Upper lobe of left lung (tissue), 6 donors: ENCODE results near the gene GNL3. TPM values are rescaled to one million over a fixed set of nuclear protein-coding genes. Genes with fewer than 3 reads are reported as not detected.

Experiments used
- ATAC-seq, 2 donors: fragments of 200-7000 bp; cut with Tn5 transposase; one replicate each; pipeline ENCODE4 v1.9.1; 2022; ENCODE audit warnings: mild to moderate bottlenecking in 2 of 2, moderate library complexity in 2 of 2; ENCODE audit not compliant: low FRiP score in 2 of 2
- DNase-seq, 2 donors: peaks; one replicate each; pipeline ENCODE4 v3.0.0-alpha.2; 2019 to 2020
- H3K27ac ChIP-seq, 4 donors: fragments of 200-600 bp; sonication (generic); one replicate each; pipeline ENCODE4 v1.5.1; 2016 to 2019
- H3K27me3 ChIP-seq, 4 donors: fragments of 200-600 bp; sonication (generic); one replicate each; pipeline ENCODE4 v1.5.1; 2017 to 2019
- H3K36me3 ChIP-seq, 4 donors: fragments of 200-600 bp; sonication (generic); one replicate each; pipeline ENCODE4 v1.5.1; 2016 to 2019
- H3K4me1 ChIP-seq, 4 donors: fragments of 200-600 bp; sonication (generic); one replicate each; pipeline ENCODE4 v1.5.1; 2018 to 2019
- H3K4me3 ChIP-seq, 4 donors: fragments of 200-600 bp; sonication (generic); one replicate each; pipeline ENCODE4 v1.5.1; 2017 to 2019; ENCODE audit warnings: mild to moderate bottlenecking in 2 of 4, moderate library complexity in 1 of 4
- H3K9me3 ChIP-seq, 4 donors: fragments of 200-600 bp; sonication (generic); one replicate each; pipeline ENCODE4 v1.5.1; 2018 to 2019
- CTCF ChIP-seq, 6 experiments: fragments of 450-650 bp in 4 of 6; fragments of 200-600 bp in 2 of 6; sonication (generic) in 2 of 6; IDR thresholded peaks; one replicate each; pipeline ENCODE4 v1.5.1; 2016 to 2019; ENCODE audit warnings: antibody characterized with exemption in 6 of 6
- EP300 ChIP-seq, 4 donors: sonication (generic); formaldehyde crosslinking; IDR thresholded peaks; one replicate each; pipeline ENCODE4 v1.5.1; 2017; ENCODE audit warnings: antibody characterized with exemption in 4 of 4, control low read depth in 2 of 4
- POLR2A ChIP-seq, 4 donors: fragments of 450-650 bp; IDR thresholded peaks; one replicate each; pipeline ENCODE4 v1.5.1; 2016 to 2017; ENCODE audit warnings: antibody characterized with exemption in 4 of 4, mild to moderate bottlenecking in 2 of 4
- POLR2AphosphoS5 ChIP-seq, 2 donors: sonication (generic); formaldehyde crosslinking; IDR thresholded peaks; one replicate each; pipeline ENCODE4 v1.5.1; 2017; ENCODE audit warnings: antibody characterized with exemption in 2 of 2
- WGBS, 2 donors: methylation state at CpG; one replicate each; pipeline ENCODE4 v1.1.5; 2017 to 2018; 5-methylcytosine and 5-hydroxymethylcytosine counted together
- total RNA-seq, 6 donors: library from RNA; depleted of rRNA in 4 of 6; stranded (reverse); fragments of >200 nt in 4 of 6; gene quantifications; one replicate each; pipeline versions ENCODE4 v1.1.0 to v1.2.1, GENCODE V29; 2016 to 2021
- donor health status: DM: no; HTN: no; CAD: no; lungs with moderate emphysema.
- donor health status: DM: no; HTN: yes; CAD: no; lungs with severe emphysema.

The GNL3 gene
- total RNA-seq, 6 donors from 2014 or later: 12.0 to 93.3 (median 44.1) TPM

- peaks cover 20 to 36% (median 26%) of the 10 kb centered on the region in 4 donors for H3K4me1 ChIP-seq
- H3K27ac ChIP-seq: peak overlapping the region; percentile 86 to 93 (median 89)
- ATAC-seq (peak; percentile 23 to 51), DNase-seq (peak in 1 of 2 donors; percentile 26)
- TF ChIP-seq POLR2A (IDR thresholded peaks at IDR 0.05) (no peak), POLR2AphosphoS5 (IDR thresholded peaks at IDR 0.05) (no peak), EP300 (IDR thresholded peaks at IDR 0.05) (no peak), CTCF (IDR thresholded peaks at IDR 0.05) (no peak)
- no peaks in the 10 kb centered on the region for H3K27me3 ChIP-seq
- H3K4me3 ChIP-seq: peak overlapping the region; percentile 79 to 94 (median 88)
- peaks cover 0 to 23% (median 6%) of the 10 kb centered on the region in 4 donors for H3K36me3 ChIP-seq
- 4 to 7% methylated on average over 10 to 22 of the region's 22 CpGs for WGBS, 2 donors
- H3K9me3 ChIP-seq: no peaks in the 10 kb centered on the region
These were observed 19.0 kb downstream of the GNL3 start for GRCh38 chr3:52704611-52705437.

- TF ChIP-seq CTCF (IDR thresholded peaks at IDR 0.05) (no peak), EP300 (IDR thresholded peaks at IDR 0.05) (no peak), POLR2AphosphoS5 (IDR thresholded peaks at IDR 0.05) (no peak), POLR2A (IDR thresholded peaks at IDR 0.05) (no peak)
- no peaks in the 10 kb centered on the region for H3K9me3 ChIP-seq
- peak overlapping the region; percentile 79 to 94 (median 88) for H3K4me3 ChIP-seq
- no peak for ATAC-seq
- peaks cover 20 to 36% (median 26%) of the 10 kb centered on the region in 4 donors for H3K4me1 ChIP-seq
- DNase-seq: no peak
- H3K27ac ChIP-seq: peak overlapping the region; percentile 86 to 93 (median 89)
- no peaks in the 10 kb centered on the region for H3K27me3 ChIP-seq
- 1% methylated on average over 18 of the region's 25 CpGs; no CpG with 5 or more reads in 1 of the 2 donors for WGBS, 2 donors
- peaks cover 0 to 28% (median 6%) of the 10 kb centered on the region in 4 donors for H3K36me3 ChIP-seq
These were observed 19.5 kb downstream of the GNL3 start for GRCh38 chr3:52705438-52705687.

GRCh38 chr3:52705688-52706686 is 20.2 kb downstream of the GNL3 start, which contains the start of the genes GLT8D1 and SPCS1:
GLT8D1 (minus strand) TSS chr3:52705791; CDS start chr3:52700460, 5,331 bp downstream.
SPCS1 (plus strand) TSS chr3:52706106; CDS start chr3:52706247, 141 bp downstream.
- peak within 1 kb of the TSS; percentile 86 to 93 (median 89) for H3K27ac ChIP-seq
- ATAC-seq (peak; percentile 97), DNase-seq (peak; percentile 90 to 97)
- H3K27me3 ChIP-seq: no peaks in the 10 kb centered on the region
- H3K4me1 ChIP-seq: peaks cover 20 to 36% (median 26%) of the 10 kb centered on the region in 4 donors
- no peaks in the 10 kb centered on the region for H3K9me3 ChIP-seq
- H3K36me3 ChIP-seq: peaks cover 0 to 29% (median 7%) of the 10 kb centered on the region in 4 donors
- 0 to 4% methylated on average over 7 to 56 of the region's 94 CpGs for WGBS, 2 donors
- TF ChIP-seq CTCF (IDR thresholded peaks at IDR 0.05): peak in 1 of 6 experiments; percentile 11
- peak; percentile 79 to 80 for TF ChIP-seq POLR2AphosphoS5 (IDR thresholded peaks at IDR 0.05)
- TF ChIP-seq POLR2A (IDR thresholded peaks at IDR 0.05): peak in 3 of 4 donors; percentile 60 to 87 (median 68)
- no peak for TF ChIP-seq EP300 (IDR thresholded peaks at IDR 0.05)
- H3K4me3 ChIP-seq: peak within 1 kb of the TSS; percentile 79 to 94 (median 88)

GRCh38 chr3:52707585-52707984 is 21.8 kb downstream of the GNL3 start:
- H3K27ac ChIP-seq: no peak overlapping the region
- ATAC-seq (no peak), DNase-seq (no peak)
- TF ChIP-seq POLR2A (IDR thresholded peaks at IDR 0.05): no peak
- no peak for TF ChIP-seq CTCF (IDR thresholded peaks at IDR 0.05)
- no peak for TF ChIP-seq POLR2AphosphoS5 (IDR thresholded peaks at IDR 0.05)
- TF ChIP-seq EP300 (IDR thresholded peaks at IDR 0.05): no peak
- H3K4me1 ChIP-seq: peaks cover 20 to 36% (median 26%) of the 10 kb centered on the region in 4 donors
- H3K4me3 ChIP-seq: peak overlapping the region in 1 of 4 donors; percentile 92
- no peaks in the 10 kb centered on the region for H3K9me3 ChIP-seq
- H3K36me3 ChIP-seq: peaks cover 0 to 39% (median 9%) of the 10 kb centered on the region in 4 donors
- H3K27me3 ChIP-seq: no peaks in the 10 kb centered on the region
- WGBS, 2 donors: 50 to 65% methylated on average over 4 of the region's 4 CpGs
